ENCODE measurements around the gene BZW1.
"Not testable (repeated sequence)": the region's sequence is repeated elsewhere in the genome, so short reads cannot be mapped to it uniquely, and the experiment has no call there.

Gene BZW1

GRCh38 chr2:200814917-200815316, 3.2 kb downstream of the BZW1 start:
- TF ChIP-seq ELF4 (IDR thresholded peaks at IDR 0.05) (no peak), FOXA1 (IDR thresholded peaks at IDR 0.05) (no peak), LEF1 (IDR thresholded peaks at IDR 0.05; ENCODE audit: borderline replicate concordance) (no peak), HDGF (IDR thresholded peaks at IDR 0.05; ENCODE audit: borderline replicate concordance) (no peak)
- ChIA-PET POLR2A (no interaction called here), CTCF (no interaction called here)
- DNase-seq (ENCODE audit: extremely low spot score) = no peak

- POLR2A ChIA-PET; DNase-seq (ENCODE audit: extremely low spot score); CTCF ChIA-PET: not testable (repeated sequence)
Measured at GRCh38 chr2:200818732-200819131, 7.0 kb downstream of the BZW1 start.

- DNase-seq (ENCODE audit: extremely low spot score) = no peak
- ChIA-PET POLR2A (no interaction called here), CTCF (no interaction called here)
- no peak for TF ChIP-seq NFRKB (IDR thresholded peaks at IDR 0.05)
- no peak for TF ChIP-seq PKNOX1 (IDR thresholded peaks at IDR 0.05)
- no peak for TF ChIP-seq FOXM1 (IDR thresholded peaks at IDR 0.05; ENCODE audit: borderline replicate concordance)
- no peak for TF ChIP-seq HDGF (IDR thresholded peaks at IDR 0.05; ENCODE audit: borderline replicate concordance)
- no peak for TF ChIP-seq LEF1 (IDR thresholded peaks at IDR 0.05; ENCODE audit: borderline replicate concordance)
- no peak for TF ChIP-seq L3MBTL2 (conservative IDR thresholded peaks at IDR 0.05)
- TF ChIP-seq BHLHE40 (IDR thresholded peaks at IDR 0.05; ENCODE audit: borderline replicate concordance) = no peak
- TF ChIP-seq SP1 (IDR thresholded peaks at IDR 0.05) = no peak
- TF ChIP-seq SUZ12 (IDR thresholded peaks at IDR 0.05) = no peak
- no peak for TF ChIP-seq CTBP1 (IDR thresholded peaks at IDR 0.05; ENCODE audit: borderline replicate concordance)
- TF ChIP-seq ARNT (IDR thresholded peaks at IDR 0.05) = no peak
- TF ChIP-seq FOXK2 (IDR thresholded peaks at IDR 0.05) = no peak
- no peak for TF ChIP-seq ZNF384 (IDR thresholded peaks at IDR 0.05)
- no peak for TF ChIP-seq FOXA1 (IDR thresholded peaks at IDR 0.05)
- TF ChIP-seq ELF4 (IDR thresholded peaks at IDR 0.05) = no peak
- TF ChIP-seq TARDBP (IDR thresholded peaks at IDR 0.05) = no peak
Measured at GRCh38 chr2:200820573-200821234, 9.0 kb downstream of the BZW1 start.

GRCh38 chr2:200821686-200822245, 10.1 kb downstream of the BZW1 start:
- ChIA-PET POLR2A (no interaction called here), CTCF (no interaction called here)
- TF ChIP-seq ARNT (IDR thresholded peaks at IDR 0.05) (no peak), BHLHE40 (IDR thresholded peaks at IDR 0.05; ENCODE audit: borderline replicate concordance) (no peak), PKNOX1 (IDR thresholded peaks at IDR 0.05) (no peak), L3MBTL2 (conservative IDR thresholded peaks at IDR 0.05) (no peak), ELF4 (IDR thresholded peaks at IDR 0.05) (no peak), TARDBP (IDR thresholded peaks at IDR 0.05) (no peak)
- DNase-seq (ENCODE audit: extremely low spot score) = no peak

GRCh38 chr2:200828104-200828503, 16.4 kb downstream of the BZW1 start:
- POLR2A ChIA-PET = no interaction called here
- CTCF ChIA-PET = no interaction called here
- no peak for TF ChIP-seq TARDBP (IDR thresholded peaks at IDR 0.05)
- TF ChIP-seq CTBP1 (IDR thresholded peaks at IDR 0.05; ENCODE audit: borderline replicate concordance) = no peak
- no peak for TF ChIP-seq ELF4 (IDR thresholded peaks at IDR 0.05)
- no peak for TF ChIP-seq HDGF (IDR thresholded peaks at IDR 0.05; ENCODE audit: borderline replicate concordance)
- no peak for TF ChIP-seq BHLHE40 (IDR thresholded peaks at IDR 0.05; ENCODE audit: borderline replicate concordance)
- no peak for TF ChIP-seq SUZ12 (IDR thresholded peaks at IDR 0.05)
- TF ChIP-seq PKNOX1 (IDR thresholded peaks at IDR 0.05) = no peak
- no peak for TF ChIP-seq ZNF384 (IDR thresholded peaks at IDR 0.05)
- TF ChIP-seq L3MBTL2 (conservative IDR thresholded peaks at IDR 0.05) = no peak
- no peak for TF ChIP-seq SP1 (IDR thresholded peaks at IDR 0.05)
- TF ChIP-seq FOXK2 (IDR thresholded peaks at IDR 0.05) = no peak
- no peak for TF ChIP-seq FOXM1 (IDR thresholded peaks at IDR 0.05; ENCODE audit: borderline replicate concordance)
- TF ChIP-seq LEF1 (IDR thresholded peaks at IDR 0.05; ENCODE audit: borderline replicate concordance) = no peak
- no peak for TF ChIP-seq ARNT (IDR thresholded peaks at IDR 0.05)
- TF ChIP-seq FOXA1 (IDR thresholded peaks at IDR 0.05) = no peak
- no peak for TF ChIP-seq NFRKB (IDR thresholded peaks at IDR 0.05)
- DNase-seq (ENCODE audit: extremely low spot score) = no peak

GRCh38 chr2:200828572-200829257, 17.0 kb downstream of the BZW1 start:
- TF ChIP-seq TARDBP (IDR thresholded peaks at IDR 0.05) (no peak), ARNT (IDR thresholded peaks at IDR 0.05) (no peak)
- ChIA-PET POLR2A (interaction anchor here (1.2 kb wide), 1 partner anchor 35 kb away, joined by 4 read pairs; the partner anchor contains the start of gene CLK1), CTCF (no interaction called here)
- DNase-seq (ENCODE audit: extremely low spot score) = no peak
